SK-N-DZ (cell line): ENCODE results near the gene TMEM217. TPM values are rescaled to one million over a fixed set of nuclear protein-coding genes. Genes with fewer than 3 reads are reported as not detected.
"Not testable (repeated sequence)": the region's sequence is repeated elsewhere in the genome, so short reads cannot be mapped to it uniquely, and the experiment has no call there.

Source experiments
- DNase-seq: peaks from one replicate; pipeline ENCODE4 v3.0.0-alpha.2; 2015; ENCODE audit warnings: low spot score
- polyA plus RNA-seq, 2 experiments: library from polyadenylated mRNA; depleted of rRNA; stranded (reverse); fragments of >200 nt; gene quantifications; 2 replicates each; pipeline ENCODE4 v1.2.3, GENCODE V29; 2014

TMEM217 gene
- polyA plus RNA-seq (2014; cell fraction: cytosol; rRNA removed): 0.14 TPM in 1 of 2 replicates, not detected in the other
- not detected in 2 replicates for polyA plus RNA-seq (2014; cell fraction: nucleus; rRNA removed)

GRCh38 chr6:37257634-37258404, at the start of gene TMEM217, which contains the start of gene TBC1D22B:
TSS of gene TMEM217 (minus strand) at chr6:37258144. CDS start at chr6:37219030, 39,114 bp downstream.
TSS of gene TBC1D22B (plus strand) at chr6:37257772. CDS start at chr6:37257918, 146 bp downstream.
- peak; percentile 92 for DNase-seq

DNA sequence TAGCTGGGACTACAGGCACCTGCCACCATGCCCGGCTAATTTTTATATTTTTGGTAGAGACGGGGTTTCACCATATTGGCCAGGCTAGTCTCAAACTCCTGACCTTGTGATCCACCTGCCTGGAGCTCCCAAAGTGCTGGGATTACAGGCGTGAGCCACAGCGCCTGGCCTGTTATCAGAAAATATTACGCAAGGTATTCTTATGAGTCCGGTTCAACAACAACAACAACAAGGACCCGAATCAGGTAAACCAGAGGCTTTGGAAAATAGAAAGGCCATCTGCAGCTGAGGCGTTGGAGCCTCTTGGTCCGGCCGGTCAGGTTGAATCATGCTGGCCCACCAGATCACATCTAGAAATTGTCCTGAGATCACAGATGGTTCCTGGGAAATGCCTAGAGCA, 49.5 kb upstream of the TMEM217 start:
- not testable (repeated sequence) for DNase-seq

DNA sequence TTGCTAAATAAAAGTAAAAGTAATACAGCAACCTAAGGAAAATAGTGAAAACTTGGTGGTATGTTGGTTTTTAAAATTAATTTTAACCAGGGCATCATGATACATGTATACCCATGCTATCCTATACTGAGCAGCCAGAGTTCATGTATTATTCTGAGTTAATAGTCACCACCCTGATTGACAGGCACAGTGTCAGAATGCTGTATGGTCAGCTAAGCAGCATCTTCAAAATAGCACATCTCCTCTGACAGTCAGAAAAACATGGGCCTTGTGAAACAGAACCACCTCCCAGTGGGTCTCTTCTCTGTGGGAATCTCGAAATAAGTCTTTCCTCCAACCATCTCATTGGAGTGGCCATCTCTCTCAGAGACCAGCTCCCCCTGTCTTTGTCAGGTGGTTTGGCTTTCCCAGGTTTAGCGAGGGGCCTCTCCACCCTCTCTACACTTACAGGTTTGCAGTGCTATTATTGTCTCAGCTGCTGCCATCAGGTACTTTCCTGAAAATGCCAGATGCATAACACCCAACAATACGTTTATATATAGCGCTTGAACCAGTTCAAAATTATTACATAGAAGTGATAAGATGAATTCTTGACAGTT, 48.8 kb upstream of the TMEM217 start:
- no peak for DNase-seq

DNA sequence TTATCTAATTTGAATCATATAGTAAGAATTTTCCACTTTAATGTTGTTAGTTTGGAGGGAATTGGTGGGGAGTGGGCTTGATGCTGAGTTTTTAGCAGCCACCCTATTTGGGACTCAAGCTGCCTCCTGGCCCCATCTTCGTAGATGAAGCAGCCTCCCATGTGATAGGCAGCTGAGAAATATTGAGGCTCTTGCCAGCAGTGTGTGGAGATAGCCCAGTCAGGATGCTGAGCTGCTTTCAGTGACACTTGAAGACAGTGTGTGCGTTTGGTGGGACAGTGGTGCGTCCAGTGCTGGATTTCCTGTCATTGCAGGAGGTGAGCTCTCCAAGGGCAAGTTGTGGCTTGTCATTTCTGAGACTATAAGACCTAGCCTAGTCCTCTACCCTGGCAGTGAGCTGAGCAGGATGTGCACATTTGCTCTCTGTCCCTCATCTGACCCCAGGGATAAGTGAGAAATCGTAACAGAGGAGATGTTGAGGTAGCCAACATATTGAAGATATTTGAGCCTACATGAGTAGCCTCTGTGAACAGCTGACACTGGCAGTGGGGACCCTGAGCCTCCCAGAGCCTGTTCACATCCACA, 48.0 kb upstream of the TMEM217 start:
- no peak for DNase-seq

DNA sequence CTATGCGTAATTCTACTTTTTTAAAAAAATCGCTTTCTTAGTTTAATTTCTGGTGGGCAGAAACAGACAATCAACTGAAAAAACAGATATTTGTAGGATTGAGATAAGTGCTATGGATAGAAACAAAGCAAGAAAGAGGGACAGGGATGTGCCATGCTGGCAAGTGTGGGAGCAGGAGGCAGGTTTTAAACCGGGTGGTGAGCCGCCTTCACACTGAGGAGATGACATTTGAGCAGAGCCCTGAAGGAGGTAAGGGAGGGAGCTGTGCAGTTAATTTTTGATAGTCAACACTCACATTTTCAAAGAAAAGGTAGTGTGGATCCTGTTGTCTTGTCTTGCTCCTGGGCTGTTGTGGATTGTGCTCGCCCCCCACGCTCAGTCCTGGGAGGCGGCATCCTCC, 46.8 kb upstream of the TMEM217 start:
- DNase-seq: no peak

DNA sequence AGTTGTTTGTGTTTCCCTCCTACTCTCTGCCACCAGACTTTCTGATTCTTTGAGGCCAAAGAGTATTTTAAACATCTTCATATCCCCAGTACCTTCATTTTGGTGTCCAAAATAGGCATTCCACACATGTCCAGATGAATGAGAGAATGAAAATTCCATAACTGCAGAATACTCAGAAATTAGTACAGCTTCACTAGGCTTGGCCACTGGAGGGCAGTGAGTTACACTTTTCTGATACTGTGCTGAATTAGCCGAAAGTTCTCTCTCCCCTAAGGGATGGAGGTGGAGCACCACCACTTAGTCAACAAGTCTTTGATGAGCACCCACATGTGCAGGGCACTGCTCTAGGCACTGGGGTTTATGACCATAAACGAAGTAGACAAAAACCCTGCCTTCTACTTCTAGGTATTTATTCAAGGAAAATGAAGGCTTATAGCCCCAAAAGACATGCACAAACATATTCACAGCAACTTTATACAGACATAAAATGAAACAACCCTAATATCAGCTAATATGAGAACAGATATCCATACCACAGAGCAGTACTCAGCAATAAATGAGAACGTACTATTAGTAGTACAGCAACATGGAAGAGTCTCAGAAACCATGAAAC, 46.1 kb upstream of the TMEM217 start:
- DNase-seq: no peak

GRCh38 chr6:37303091-37303660, 45.2 kb upstream of the TMEM217 start:
- no peak for DNase-seq

DNA sequence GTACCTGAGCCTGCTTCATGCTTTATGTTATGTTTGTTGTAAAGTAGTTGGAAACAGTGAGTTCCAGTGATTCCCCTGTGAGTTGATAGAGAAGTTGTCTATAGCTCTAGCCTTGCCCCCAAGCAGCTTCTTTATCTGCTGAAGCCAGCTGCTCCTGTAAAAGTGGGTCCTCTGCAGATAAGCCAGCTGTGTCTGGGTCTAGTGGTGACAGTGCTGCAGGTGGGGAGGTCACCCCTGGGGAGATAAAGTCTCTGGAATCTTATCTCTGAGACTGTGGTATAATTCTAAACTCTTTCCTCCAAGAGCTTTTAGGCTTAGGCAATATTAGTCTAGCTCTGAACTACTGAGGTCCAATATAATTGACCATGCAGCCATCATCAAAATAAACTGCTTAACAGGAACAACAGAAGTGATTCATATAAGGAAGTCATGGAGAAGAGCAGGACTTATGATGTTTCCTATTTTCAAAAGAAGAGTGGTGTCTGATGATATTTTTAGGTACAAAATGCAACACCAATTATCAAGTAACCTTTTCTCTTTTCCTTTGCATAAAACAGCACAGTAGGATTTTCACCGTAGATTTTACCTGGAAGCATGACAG, 44.2 kb upstream of the TMEM217 start:
- DNase-seq: no peak

DNA sequence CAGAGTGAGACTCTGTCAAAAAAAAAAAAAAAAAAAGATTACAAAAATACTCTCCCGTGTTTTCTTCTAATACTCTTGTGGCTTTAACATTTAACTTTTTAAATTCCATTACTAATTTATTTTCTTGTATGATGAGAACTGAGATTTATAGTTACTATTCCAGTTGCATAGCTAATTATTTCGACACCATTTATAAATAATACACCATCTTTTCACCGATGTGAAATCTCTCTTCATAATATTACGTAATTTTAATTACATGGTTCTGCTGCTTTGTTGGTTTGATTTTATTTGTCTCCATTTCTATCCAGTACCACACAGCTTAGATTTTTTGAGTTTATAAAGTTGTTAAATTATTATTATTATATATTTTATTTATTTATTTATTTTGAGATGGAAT, 42.0 kb upstream of the TMEM217 start:
- DNase-seq: no peak

GRCh38 chr6:37298958-37299357, 41.0 kb upstream of the TMEM217 start:
- no peak for DNase-seq

DNA sequence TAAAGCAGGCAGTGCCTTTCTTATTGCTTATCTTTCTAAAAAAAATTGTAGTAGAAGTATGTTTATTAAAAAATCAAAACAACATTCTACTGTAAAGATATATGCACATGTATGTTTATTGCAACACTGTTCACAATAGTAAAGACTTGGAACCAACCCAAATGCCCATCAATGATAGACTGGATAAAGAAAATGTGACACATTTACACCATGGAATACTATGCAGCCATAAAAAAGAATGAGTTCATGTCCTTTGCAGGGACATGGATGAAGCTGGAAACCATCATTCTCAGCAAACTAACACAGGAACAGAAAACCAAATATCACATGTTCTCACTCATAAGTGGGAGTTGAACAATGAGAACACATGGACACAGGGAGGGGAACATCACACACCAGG, 39.7 kb upstream of the TMEM217 start:
- DNase-seq: not testable (repeated sequence)

GRCh38 chr6:37293426-37293825, 35.5 kb upstream of the TMEM217 start:
- no peak for DNase-seq

DNA sequence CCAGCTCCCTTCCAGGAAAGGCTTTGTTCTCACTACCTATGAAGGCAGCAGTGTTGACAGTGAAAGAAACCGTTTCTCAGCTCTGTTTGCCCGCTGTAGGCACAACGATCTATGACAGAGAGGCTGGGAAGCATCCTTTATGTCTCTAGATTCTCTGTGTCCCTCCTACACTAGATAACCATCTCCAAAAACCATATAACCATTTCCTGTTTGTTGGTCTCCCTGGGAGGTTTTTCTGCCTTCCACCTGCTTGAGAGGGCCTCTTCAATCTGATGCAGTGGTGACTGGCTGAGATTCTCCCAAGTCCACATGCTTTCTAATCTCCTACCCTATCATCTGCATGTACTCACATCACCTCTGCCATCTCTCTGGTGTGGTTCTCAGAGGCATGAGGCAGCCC, 32.0 kb upstream of the TMEM217 start:
- no peak for DNase-seq

DNA sequence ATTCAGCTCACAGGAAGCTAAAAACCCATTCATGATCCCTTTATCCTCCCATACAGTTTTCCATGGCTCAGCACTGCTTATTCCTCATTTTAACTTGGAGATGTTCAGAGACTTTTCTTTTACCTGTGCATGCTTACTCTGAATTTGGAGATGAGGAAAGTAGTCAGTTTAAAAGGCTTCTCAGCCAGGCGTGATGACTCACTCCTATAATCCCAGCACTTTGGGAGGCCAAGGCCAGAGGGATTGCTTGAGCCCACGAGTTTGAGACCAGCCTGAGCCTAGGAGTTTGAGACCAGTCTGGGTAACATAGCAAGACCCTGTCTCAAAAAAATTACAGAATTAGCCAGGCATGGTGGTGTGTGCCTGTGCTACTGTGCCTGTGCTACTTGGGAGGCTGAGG, 30.3 kb upstream of the TMEM217 start:
- no peak for DNase-seq

- DNase-seq: no peak
Measured at GRCh38 chr6:37287519-37288157, 29.7 kb upstream of the TMEM217 start.

- DNase-seq: no peak
Measured at GRCh38 chr6:37285861-37286311, 27.9 kb upstream of the TMEM217 start.

DNA sequence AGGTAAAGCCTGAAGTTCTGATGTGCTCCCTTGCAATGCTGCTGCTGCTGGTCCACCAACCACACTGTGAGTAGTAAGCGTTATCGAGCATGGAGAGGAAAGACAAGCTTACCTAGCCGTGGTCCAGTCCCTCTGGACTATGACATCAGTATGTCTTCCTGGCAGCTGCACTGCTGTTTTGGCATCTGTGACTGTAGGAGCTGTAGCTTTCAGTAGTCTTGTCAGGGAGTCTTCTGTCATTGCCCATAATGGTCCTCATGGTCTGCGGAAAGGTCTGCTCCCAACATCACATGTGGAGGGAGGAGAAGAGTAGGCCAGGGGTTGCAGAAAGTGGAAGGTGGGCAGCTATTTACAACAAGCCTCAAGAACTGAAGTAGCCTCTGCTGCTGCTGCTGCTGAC, 26.8 kb upstream of the TMEM217 start:
- DNase-seq: no peak

DNA sequence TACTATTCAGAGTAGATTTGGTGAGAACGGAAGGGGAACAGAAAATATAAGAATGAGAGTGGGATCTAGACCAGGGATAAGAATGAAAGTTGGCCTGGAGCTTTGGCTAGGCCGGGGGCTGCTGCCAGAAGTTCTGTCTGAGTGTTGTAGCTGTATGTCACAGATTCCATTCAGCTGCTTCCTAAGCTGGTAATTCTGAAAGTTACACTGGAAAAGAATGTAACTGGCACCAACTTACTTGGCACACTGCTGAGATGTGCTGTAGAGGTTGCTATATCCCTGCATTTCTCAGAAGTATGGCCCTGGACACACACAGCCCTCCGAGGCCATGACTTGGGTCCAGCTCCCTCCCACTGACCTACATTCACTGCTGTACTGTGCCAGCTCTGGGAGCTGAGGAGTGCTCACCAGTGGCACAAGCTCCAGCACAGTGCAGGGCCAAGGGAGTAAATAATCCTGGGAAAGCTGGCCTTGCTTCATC, 25.8 kb upstream of the TMEM217 start:
- DNase-seq: no peak

- DNase-seq: no peak
Measured at GRCh38 chr6:37283268-37283667, 25.3 kb upstream of the TMEM217 start.

- DNase-seq: no peak
Measured at GRCh38 chr6:37282371-37282770, 24.4 kb upstream of the TMEM217 start.
